Endothelial cell of umbilical vein (primary cell): ENCODE measurements around the gene FAM209A. TPM values are rescaled to one million over a fixed set of nuclear protein-coding genes. Genes with fewer than 3 reads are reported as not detected.

Experiments used
- BruUV-seq: library from RNA; stranded (reverse); fragments of 400-500 nt; replicated peaks from 2 replicates; lab custom pipeline; 2021; lab: Mats Ljungman, UMichigan
- CTCF ChIA-PET: fragments of 300-600, 350-600 bp; sonication (Branson Sonifier 250); formaldehyde crosslinking; loops from one replicate; lab custom pipeline; 2021; ENCODE audit warnings: antibody characterized with exemption, inconsistent platforms; lab: Charles Lee
- POLR2A ChIA-PET: fragments of 300-600, 350-600 bp; sonication (Branson Sonifier 250); formaldehyde crosslinking; loops from one replicate; lab custom pipeline; 2021; ENCODE audit warnings: antibody characterized with exemption, inconsistent platforms; lab: Charles Lee
- DNase-seq: peaks from one replicate; pipeline ENCODE4 v3.0.0-alpha.2; 2011; ENCODE audit warnings: low read depth, low spot score
- FAIRE-seq: peaks from 2 replicates; lab custom pipeline; 2011; peaks lifted over from hg19 to GRCh38; lab: Jason Lieb, UNC
- H2AFZ ChIP-seq: 2 replicates; pipeline ENCODE4 v1.6.0; 2012; ENCODE audit warnings: low read depth, low read length, control low read depth, inconsistent platforms
- H3K27ac ChIP-seq: 2 replicates; pipeline ENCODE4 v1.5.1; 2011; ENCODE audit warnings: low read depth, mild to moderate bottlenecking, control low read depth, low read length, moderate library complexity; ENCODE audit not compliant: insufficient read depth
- H3K27me3 ChIP-seq, 2 experiments: 2 replicates each; pipeline versions ENCODE4 v1.6.0 to v1.6.1; 2011; ENCODE audit warnings: low read length in 2 of 2, mixed read lengths in 1 of 2; ENCODE audit not compliant: control insufficient read depth in 2 of 2, insufficient read depth in 2 of 2
- H3K36me3 ChIP-seq, 2 experiments: 2 replicates in 1 of 2; 3 replicates in 1 of 2; pipeline ENCODE4 v1.5.1; 2011; ENCODE audit warnings: low read length in 2 of 2, mild to moderate bottlenecking in 1 of 2, moderate library complexity in 1 of 2; ENCODE audit not compliant: control insufficient read depth in 2 of 2, insufficient read depth in 2 of 2; ENCODE audit errors: extremely low read depth in 1 of 2
- H3K4me1 ChIP-seq: 3 replicates; pipeline ENCODE4 v1.5.1; 2011; ENCODE audit warnings: mild to moderate bottlenecking, low read length; ENCODE audit not compliant: control insufficient read depth, insufficient read depth; ENCODE audit errors: extremely low read depth
- H3K4me2 ChIP-seq: 2 replicates; pipeline ENCODE4 v1.6.1; 2011; ENCODE audit warnings: low read length, control low read depth, mixed read lengths; ENCODE audit not compliant: insufficient read depth
- H3K4me3 ChIP-seq, 3 experiments: fragments of 200-600 bp in 1 of 3; sonication (generic), shearing (Covaris generic) in 1 of 3; replicated peaks in 1 of 3; 2 replicates each; pipeline ENCODE4 v1.5.1; 2011 to 2016; ENCODE audit warnings: control low read depth in 3 of 3, low read length in 3 of 3, mild to moderate bottlenecking in 2 of 3, inconsistent platforms in 1 of 3, low read depth in 1 of 3, moderate library complexity in 1 of 3; ENCODE audit not compliant: insufficient read depth in 1 of 3
- H3K79me2 ChIP-seq: 2 replicates; pipeline ENCODE4 v1.6.0; 2012; ENCODE audit warnings: low read length, inconsistent platforms; ENCODE audit not compliant: control insufficient read depth, insufficient read depth
- H3K9ac ChIP-seq: replicated peaks from 2 replicates; pipeline ENCODE3; 2011; ENCODE audit warnings: low read length, control low read depth; ENCODE audit not compliant: insufficient read depth; ENCODE audit errors: extremely low read depth
- H3K9me1 ChIP-seq: replicated peaks from 3 replicates; pipeline ENCODE4 v1.6.0; 2011; ENCODE audit warnings: mild to moderate bottlenecking, low read length; ENCODE audit not compliant: control insufficient read depth, insufficient read depth; ENCODE audit errors: extremely low read depth
- H3K9me3 ChIP-seq: replicated peaks from 2 replicates; pipeline ENCODE4 v1.5.1; 2012; ENCODE audit warnings: low read length, inconsistent platforms; ENCODE audit not compliant: control insufficient read depth, insufficient read depth
- H4K20me1 ChIP-seq: replicated peaks from 2 replicates; pipeline ENCODE3; 2011; ENCODE audit warnings: mild to moderate bottlenecking, low read length; ENCODE audit not compliant: control insufficient read depth, insufficient read depth; ENCODE audit errors: extremely low read depth
- EZH2 ChIP-seq: IDR thresholded peaks from 2 replicates; pipeline ENCODE4 v1.6.1; 2012; ENCODE audit warnings: borderline replicate concordance, low read depth, mild to moderate bottlenecking, moderate library complexity, low read length, inconsistent platforms; ENCODE audit not compliant: severe bottlenecking
- FOS ChIP-seq: IDR thresholded peaks from 2 replicates; pipeline ENCODE4 v1.6.1; 2011; ENCODE audit warnings: mild to moderate bottlenecking, low read length, moderate library complexity, borderline replicate concordance; ENCODE audit not compliant: insufficient read depth
- GATA2 ChIP-seq: IDR thresholded peaks from 2 replicates; pipeline ENCODE4 v1.7.0; 2011; ENCODE audit warnings: low read depth, mild to moderate bottlenecking, moderate library complexity, mixed read lengths, low read length; ENCODE audit not compliant: insufficient read length, insufficient read depth
- JUN ChIP-seq: IDR thresholded peaks from 2 replicates; pipeline ENCODE4 v1.6.1; 2011; ENCODE audit warnings: borderline replicate concordance, low read depth; ENCODE audit not compliant: insufficient read length, insufficient read depth
- MYC ChIP-seq: IDR thresholded peaks from one replicate; pipeline ENCODE4 v1.6.1; 2011; ENCODE audit warnings: mild to moderate bottlenecking, low read depth, low read length
- POLR2A ChIP-seq: IDR thresholded peaks from 2 replicates; pipeline ENCODE4 v1.6.1; 2012; ENCODE audit warnings: low read depth, mild to moderate bottlenecking, control low read depth, low read length
- POLR2AphosphoS5 ChIP-seq: IDR thresholded peaks from 2 replicates; pipeline ENCODE4 v1.6.1; 2012; ENCODE audit warnings: low read depth, mild to moderate bottlenecking, control low read depth, low read length, moderate library complexity; ENCODE audit not compliant: insufficient read depth
- dilution Hi-C: fragments of 300-500 bp; cut with MboI; formaldehyde crosslinking; loops from one replicate; pipeline ENCODE4 v1.15.0; 2019; ENCODE audit warnings: low sequenced_read_pairs; ENCODE audit not compliant: extremely low pct_ligation_motif_present
- intact Hi-C: fragments of 100-400 bp; cut with micrococcal nuclease; formaldehyde crosslinking; loops from one replicate; pipeline ENCODE4 v1.10.0; 2022
- polyA plus RNA-seq, 4 experiments: library from polyadenylated mRNA; depleted of rRNA in 3 of 4; stranded (reverse) in 3 of 4; unstranded in 1 of 4; fragments of >200 nt; gene quantifications; 2 replicates each; pipeline versions ENCODE4 v1.2.1 to v1.2.3, GENCODE V29; 2011 to 2012; ENCODE audit warnings: missing spikeins in 1 of 4
- total RNA-seq: library from RNA; stranded (reverse); gene quantifications from 2 replicates; pipeline ENCODE4 v1.2.3, GENCODE V29; 2021
- TF ChIP-seq, protein P1 (sequence below): IDR thresholded peaks from 2 replicates; pipeline ENCODE4 v1.6.1; 2011; ENCODE audit not compliant: insufficient read depth, insufficient read length
- TF ChIP-seq, protein P2 (sequence below), 2 donors: IDR thresholded peaks; 1 replicate in 1 of 2; 2 replicates in 1 of 2; pipeline ENCODE4 v1.5.1; 2011; ENCODE audit warnings: low read length in 2 of 2, mild to moderate bottlenecking in 2 of 2, moderate library complexity in 2 of 2, control low read depth in 1 of 2, inconsistent platforms in 1 of 2, low read depth in 1 of 2; ENCODE audit not compliant: insufficient read depth in 1 of 2; ENCODE audit errors: extremely low read depth in 1 of 2

FAM209A gene
- total and polyA plus RNA-seq, 2 donors (not counting 3 experiments of a cell fraction or from before 2014, with no cell fraction given), result 0.37 to 0.49 TPM

DNA sequence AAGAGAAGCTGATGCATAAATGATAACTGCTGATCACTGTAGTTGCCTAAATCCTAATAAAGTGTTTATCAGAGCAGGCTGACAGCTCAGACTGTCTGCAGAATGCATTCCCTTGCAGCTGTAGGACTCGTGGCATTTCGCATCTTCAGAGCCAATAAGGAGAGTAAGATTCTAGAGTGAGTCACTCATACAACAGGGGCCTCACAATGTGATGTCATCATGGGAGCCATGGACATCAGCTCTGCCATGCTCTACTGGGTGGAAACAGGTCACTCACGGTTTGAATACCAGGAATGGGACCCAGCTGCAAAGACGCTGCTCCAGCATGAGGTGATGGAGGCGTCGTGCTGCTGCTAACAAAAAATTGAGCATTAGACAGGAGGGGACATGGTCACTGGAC is 15.9 kb downstream of the FAM209A start:
- Histone ChIP-seq H3K9me3 (no peaks in the 10 kb centered on the region), H2AFZ (no peak overlapping the region), H3K4me2 (no peak overlapping the region), H3K36me3 (no peaks in the 10 kb centered on the region), H3K9me1 (no peaks in the 10 kb centered on the region), H3K4me1 (no peaks in the 10 kb centered on the region), H3K79me2 (no peaks in the 10 kb centered on the region), H3K4me3 (no peak overlapping the region), H3K27ac (no peak overlapping the region), H4K20me1 (no peaks in the 10 kb centered on the region), H3K27me3 (no peaks in the 10 kb centered on the region), H3K9ac (no peak overlapping the region)
- no peak for TF ChIP-seq FOS
- TF ChIP-seq MYC, result no peak
- TF ChIP-seq, protein P1, sequence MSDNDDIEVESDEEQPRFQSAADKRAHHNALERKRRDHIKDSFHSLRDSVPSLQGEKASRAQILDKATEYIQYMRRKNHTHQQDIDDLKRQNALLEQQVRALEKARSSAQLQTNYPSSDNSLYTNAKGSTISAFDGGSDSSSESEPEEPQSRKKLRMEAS, result no peak
- no peak for TF ChIP-seq EZH2
- TF ChIP-seq POLR2A, result no peak
- TF ChIP-seq GATA2, result no peak
- TF ChIP-seq, protein P2, sequence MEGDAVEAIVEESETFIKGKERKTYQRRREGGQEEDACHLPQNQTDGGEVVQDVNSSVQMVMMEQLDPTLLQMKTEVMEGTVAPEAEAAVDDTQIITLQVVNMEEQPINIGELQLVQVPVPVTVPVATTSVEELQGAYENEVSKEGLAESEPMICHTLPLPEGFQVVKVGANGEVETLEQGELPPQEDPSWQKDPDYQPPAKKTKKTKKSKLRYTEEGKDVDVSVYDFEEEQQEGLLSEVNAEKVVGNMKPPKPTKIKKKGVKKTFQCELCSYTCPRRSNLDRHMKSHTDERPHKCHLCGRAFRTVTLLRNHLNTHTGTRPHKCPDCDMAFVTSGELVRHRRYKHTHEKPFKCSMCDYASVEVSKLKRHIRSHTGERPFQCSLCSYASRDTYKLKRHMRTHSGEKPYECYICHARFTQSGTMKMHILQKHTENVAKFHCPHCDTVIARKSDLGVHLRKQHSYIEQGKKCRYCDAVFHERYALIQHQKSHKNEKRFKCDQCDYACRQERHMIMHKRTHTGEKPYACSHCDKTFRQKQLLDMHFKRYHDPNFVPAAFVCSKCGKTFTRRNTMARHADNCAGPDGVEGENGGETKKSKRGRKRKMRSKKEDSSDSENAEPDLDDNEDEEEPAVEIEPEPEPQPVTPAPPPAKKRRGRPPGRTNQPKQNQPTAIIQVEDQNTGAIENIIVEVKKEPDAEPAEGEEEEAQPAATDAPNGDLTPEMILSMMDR (IDR thresholded peaks at IDR 0.05; ENCODE audit: extremely low read depth in 1 of 2, insufficient read depth in 1 of 2, low read depth in 1 of 2, low read length in 2 of 2), result no peak
- TF ChIP-seq JUN, result no peak
- no peak for TF ChIP-seq POLR2AphosphoS5
- no TSS peak for BruUV-seq
- dilution Hi-C loops (no loop called here), intact Hi-C loops (no loop called here)
- no peak for FAIRE-seq
- ChIA-PET POLR2A (no interaction called here), CTCF (interaction anchor here (3.3 kb wide), 1 partner anchor 10 kb away, joined by 14 read pairs; no protein-coding TSS in a partner anchor)
- no peak for DNase-seq
